Esophagus squamous epithelium (tissue), 4 donors: ENCODE results near the gene GPBP1L1.

ENCODE experiments used
- POLR2A ChIP-seq, 4 donors: fragments of 450-650 bp; IDR thresholded peaks; one replicate each; pipeline ENCODE4 v1.6.1; 2017; ENCODE audit warnings: antibody characterized with exemption in 4 of 4, mild to moderate bottlenecking in 4 of 4, moderate library complexity in 3 of 4
- TF ChIP-seq, protein P1 (sequence below), 6 experiments: fragments of 450-650 bp in 4 of 6; fragments of 200-600 bp in 2 of 6; sonication (generic) in 2 of 6; IDR thresholded peaks; one replicate each; pipeline ENCODE4 v1.5.1; 2016 to 2019; ENCODE audit warnings: antibody characterized with exemption in 6 of 6, mild to moderate bottlenecking in 4 of 6, moderate library complexity in 4 of 6

DNA sequence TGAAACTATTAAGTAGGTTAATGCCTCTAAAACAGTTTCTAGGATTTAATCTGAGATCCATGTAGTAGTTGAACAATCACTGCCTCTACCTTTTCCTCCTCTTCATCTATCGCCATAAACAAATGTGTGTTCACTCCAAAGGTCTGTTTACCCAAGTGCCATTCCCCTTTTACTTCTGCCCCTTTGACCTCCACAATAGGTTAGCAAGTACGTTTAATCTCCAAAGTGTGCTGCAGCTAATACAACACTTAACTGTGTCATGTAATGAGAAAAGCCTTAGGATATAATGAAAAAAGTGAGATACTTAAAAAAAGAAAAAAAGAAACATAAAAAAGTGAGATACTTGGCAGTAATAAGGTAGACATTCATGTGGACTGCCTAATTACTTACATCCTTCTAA, 28.2 kb downstream of the GPBP1L1 start:
- no peak for TF ChIP-seq POLR2A (IDR thresholded peaks at IDR 0.05)
- TF ChIP-seq, protein P1, sequence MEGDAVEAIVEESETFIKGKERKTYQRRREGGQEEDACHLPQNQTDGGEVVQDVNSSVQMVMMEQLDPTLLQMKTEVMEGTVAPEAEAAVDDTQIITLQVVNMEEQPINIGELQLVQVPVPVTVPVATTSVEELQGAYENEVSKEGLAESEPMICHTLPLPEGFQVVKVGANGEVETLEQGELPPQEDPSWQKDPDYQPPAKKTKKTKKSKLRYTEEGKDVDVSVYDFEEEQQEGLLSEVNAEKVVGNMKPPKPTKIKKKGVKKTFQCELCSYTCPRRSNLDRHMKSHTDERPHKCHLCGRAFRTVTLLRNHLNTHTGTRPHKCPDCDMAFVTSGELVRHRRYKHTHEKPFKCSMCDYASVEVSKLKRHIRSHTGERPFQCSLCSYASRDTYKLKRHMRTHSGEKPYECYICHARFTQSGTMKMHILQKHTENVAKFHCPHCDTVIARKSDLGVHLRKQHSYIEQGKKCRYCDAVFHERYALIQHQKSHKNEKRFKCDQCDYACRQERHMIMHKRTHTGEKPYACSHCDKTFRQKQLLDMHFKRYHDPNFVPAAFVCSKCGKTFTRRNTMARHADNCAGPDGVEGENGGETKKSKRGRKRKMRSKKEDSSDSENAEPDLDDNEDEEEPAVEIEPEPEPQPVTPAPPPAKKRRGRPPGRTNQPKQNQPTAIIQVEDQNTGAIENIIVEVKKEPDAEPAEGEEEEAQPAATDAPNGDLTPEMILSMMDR (IDR thresholded peaks at IDR 0.05) = no peak
